ENCODE measurements around the gene ST6GALNAC2. TPM values are rescaled to one million over a fixed set of nuclear protein-coding genes. Genes with fewer than 3 reads are reported as not detected.
A peak's percentile ranks its signal among the peaks of the same experiment; 100 is the strongest.

ST6GALNAC2 gene
- total and polyA plus RNA-seq, 2 experiments from 2014 or later, result 0.31 TPM; not detected in 1

DNA sequence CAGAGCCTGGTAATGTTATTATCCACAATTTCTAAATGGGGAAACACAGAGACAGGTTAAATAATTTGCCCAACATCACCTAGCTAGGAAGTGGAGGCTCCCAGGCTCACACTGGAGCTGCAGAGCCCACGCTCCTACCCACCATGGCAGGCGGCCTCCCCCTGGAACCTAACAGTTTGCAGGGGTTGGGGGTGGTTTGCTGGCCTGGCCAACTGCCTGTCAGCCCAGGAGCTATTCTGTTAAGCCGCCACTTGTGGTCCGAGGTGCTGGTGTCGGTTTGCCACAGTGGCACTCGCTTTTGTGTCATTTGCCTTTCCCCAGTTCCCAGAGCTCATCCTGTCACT lies 42.2 kb downstream of the ST6GALNAC2 start:
- no peaks in the 10 kb centered on the region for H3K36me3 ChIP-seq (ENCODE audit: insufficient read depth)
- H4K20me1 ChIP-seq (replicated peaks; ENCODE audit: insufficient read depth), result no peaks in the 10 kb centered on the region
- no peak overlapping the region for H3K4me3 ChIP-seq
- no peak overlapping the region; the same call in 2 of the 3 replicates for H3K4me3 Mint-ChIP-seq
- H3K27ac ChIP-seq (ENCODE audit: low read depth), result no peak overlapping the region
- H3K4me2 ChIP-seq, result no peak overlapping the region
- DNase-seq (ENCODE audit: low spot score) (peak; percentile 15), ATAC-seq (no peak)
- peaks cover 39% of the 10 kb centered on the region for H3K27me3 Mint-ChIP-seq (ENCODE audit: insufficient read depth, low read depth, poor library complexity)
- peaks cover 16% of the 10 kb centered on the region for H3K27me3 ChIP-seq (ENCODE audit: insufficient read depth)
- H3F3A ChIP-seq (replicated peaks; ENCODE audit: low read depth), result peaks cover 5% of the 10 kb centered on the region; the same call in 1 of the 2 replicates
- no peaks in the 10 kb centered on the region for H3K9me2 ChIP-seq (ENCODE audit: insufficient read depth)
- peaks cover 44% of the 10 kb centered on the region for H3K4me1 Mint-ChIP-seq
- peaks cover 22% of the 10 kb centered on the region for H3K4me1 ChIP-seq (ENCODE audit: insufficient read depth)
- H2AFZ ChIP-seq, result no peak overlapping the region
- H3K36me3 Mint-ChIP-seq (ENCODE audit: low read depth), result no peaks in the 10 kb centered on the region
- no peaks in the 10 kb centered on the region for H3K79me2 ChIP-seq (replicated peaks; ENCODE audit: insufficient read depth)
- no peak overlapping the region for H3K27ac Mint-ChIP-seq
- H3K9me3 Mint-ChIP-seq, result no peaks in the 10 kb centered on the region; the same call in 2 of the 3 replicates
- TF ChIP-seq, protein P1, sequence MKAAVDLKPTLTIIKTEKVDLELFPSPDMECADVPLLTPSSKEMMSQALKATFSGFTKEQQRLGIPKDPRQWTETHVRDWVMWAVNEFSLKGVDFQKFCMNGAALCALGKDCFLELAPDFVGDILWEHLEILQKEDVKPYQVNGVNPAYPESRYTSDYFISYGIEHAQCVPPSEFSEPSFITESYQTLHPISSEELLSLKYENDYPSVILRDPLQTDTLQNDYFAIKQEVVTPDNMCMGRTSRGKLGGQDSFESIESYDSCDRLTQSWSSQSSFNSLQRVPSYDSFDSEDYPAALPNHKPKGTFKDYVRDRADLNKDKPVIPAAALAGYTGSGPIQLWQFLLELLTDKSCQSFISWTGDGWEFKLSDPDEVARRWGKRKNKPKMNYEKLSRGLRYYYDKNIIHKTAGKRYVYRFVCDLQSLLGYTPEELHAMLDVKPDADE (IDR thresholded peaks at IDR 0.05), result no peak
- TF ChIP-seq EZH2phosphoT487 (IDR thresholded peaks at IDR 0.05; ENCODE audit: unreplicated experiment) (no peak), STAT1 (IDR thresholded peaks at IDR 0.05; ENCODE audit: unreplicated experiment) (no peak), CREB1 (CRISPR knock-in tag; IDR thresholded peaks at IDR 0.05; ENCODE audit: low read depth) (no peak)

DNA sequence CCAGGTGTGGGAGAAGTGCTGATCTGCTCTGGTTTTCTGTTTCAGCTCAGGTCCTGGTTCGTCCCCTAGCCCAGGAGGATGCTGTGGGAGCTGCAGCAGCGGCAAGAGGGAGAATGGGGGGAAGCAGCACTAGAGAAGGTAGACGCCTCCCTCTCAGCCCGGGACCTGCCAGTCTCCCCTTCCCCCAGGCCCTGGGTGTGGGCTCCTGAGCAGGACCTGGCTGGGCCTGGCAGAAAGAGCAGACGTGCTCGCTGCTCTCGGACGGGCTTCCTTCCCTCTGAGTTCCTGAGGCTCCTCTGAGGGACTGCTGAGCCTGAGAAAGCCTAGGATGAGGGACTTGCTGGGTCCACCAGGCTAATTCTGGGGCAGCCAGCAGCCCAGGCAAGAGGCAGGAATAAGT lies 42.7 kb downstream of the ST6GALNAC2 start:
- ATAC-seq, result no peak
- Histone ChIP-seq H3K9me2 (ENCODE audit: insufficient read depth) (no peaks in the 10 kb centered on the region), H4K20me1 (replicated peaks; ENCODE audit: insufficient read depth) (no peaks in the 10 kb centered on the region), H3F3A (replicated peaks; ENCODE audit: low read depth) (peaks cover 5% of the 10 kb centered on the region; the same call in 1 of the 2 replicates), H3K36me3 (ENCODE audit: insufficient read depth) (no peaks in the 10 kb centered on the region), H3K27me3 (ENCODE audit: insufficient read depth) (peaks cover 21% of the 10 kb centered on the region), H3K4me2 (no peak overlapping the region), H3K4me1 (ENCODE audit: insufficient read depth) (peaks cover 22% of the 10 kb centered on the region), H3K4me3 (no peak overlapping the region), H2AFZ (no peak overlapping the region), H3K27ac (ENCODE audit: low read depth) (no peak overlapping the region), H3K79me2 (replicated peaks; ENCODE audit: insufficient read depth) (no peaks in the 10 kb centered on the region)
- peak; percentile 9 for DNase-seq (ENCODE audit: low spot score)
- no peak overlapping the region for H3K27ac Mint-ChIP-seq
- H3K36me3 Mint-ChIP-seq (ENCODE audit: low read depth), result no peaks in the 10 kb centered on the region
- peaks cover 44% of the 10 kb centered on the region for H3K4me1 Mint-ChIP-seq
- no peak overlapping the region for H3K4me3 Mint-ChIP-seq
- H3K27me3 Mint-ChIP-seq (ENCODE audit: insufficient read depth, low read depth, poor library complexity), result peaks cover 41% of the 10 kb centered on the region
- H3K9me3 Mint-ChIP-seq, result no peaks in the 10 kb centered on the region; the same call in 2 of the 3 replicates
- TF ChIP-seq, protein P2, sequence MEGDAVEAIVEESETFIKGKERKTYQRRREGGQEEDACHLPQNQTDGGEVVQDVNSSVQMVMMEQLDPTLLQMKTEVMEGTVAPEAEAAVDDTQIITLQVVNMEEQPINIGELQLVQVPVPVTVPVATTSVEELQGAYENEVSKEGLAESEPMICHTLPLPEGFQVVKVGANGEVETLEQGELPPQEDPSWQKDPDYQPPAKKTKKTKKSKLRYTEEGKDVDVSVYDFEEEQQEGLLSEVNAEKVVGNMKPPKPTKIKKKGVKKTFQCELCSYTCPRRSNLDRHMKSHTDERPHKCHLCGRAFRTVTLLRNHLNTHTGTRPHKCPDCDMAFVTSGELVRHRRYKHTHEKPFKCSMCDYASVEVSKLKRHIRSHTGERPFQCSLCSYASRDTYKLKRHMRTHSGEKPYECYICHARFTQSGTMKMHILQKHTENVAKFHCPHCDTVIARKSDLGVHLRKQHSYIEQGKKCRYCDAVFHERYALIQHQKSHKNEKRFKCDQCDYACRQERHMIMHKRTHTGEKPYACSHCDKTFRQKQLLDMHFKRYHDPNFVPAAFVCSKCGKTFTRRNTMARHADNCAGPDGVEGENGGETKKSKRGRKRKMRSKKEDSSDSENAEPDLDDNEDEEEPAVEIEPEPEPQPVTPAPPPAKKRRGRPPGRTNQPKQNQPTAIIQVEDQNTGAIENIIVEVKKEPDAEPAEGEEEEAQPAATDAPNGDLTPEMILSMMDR (conservative IDR thresholded peaks at IDR 0.05; ENCODE audit: low read depth in 2 of 2), result no peak
- TF ChIP-seq, protein P3, sequence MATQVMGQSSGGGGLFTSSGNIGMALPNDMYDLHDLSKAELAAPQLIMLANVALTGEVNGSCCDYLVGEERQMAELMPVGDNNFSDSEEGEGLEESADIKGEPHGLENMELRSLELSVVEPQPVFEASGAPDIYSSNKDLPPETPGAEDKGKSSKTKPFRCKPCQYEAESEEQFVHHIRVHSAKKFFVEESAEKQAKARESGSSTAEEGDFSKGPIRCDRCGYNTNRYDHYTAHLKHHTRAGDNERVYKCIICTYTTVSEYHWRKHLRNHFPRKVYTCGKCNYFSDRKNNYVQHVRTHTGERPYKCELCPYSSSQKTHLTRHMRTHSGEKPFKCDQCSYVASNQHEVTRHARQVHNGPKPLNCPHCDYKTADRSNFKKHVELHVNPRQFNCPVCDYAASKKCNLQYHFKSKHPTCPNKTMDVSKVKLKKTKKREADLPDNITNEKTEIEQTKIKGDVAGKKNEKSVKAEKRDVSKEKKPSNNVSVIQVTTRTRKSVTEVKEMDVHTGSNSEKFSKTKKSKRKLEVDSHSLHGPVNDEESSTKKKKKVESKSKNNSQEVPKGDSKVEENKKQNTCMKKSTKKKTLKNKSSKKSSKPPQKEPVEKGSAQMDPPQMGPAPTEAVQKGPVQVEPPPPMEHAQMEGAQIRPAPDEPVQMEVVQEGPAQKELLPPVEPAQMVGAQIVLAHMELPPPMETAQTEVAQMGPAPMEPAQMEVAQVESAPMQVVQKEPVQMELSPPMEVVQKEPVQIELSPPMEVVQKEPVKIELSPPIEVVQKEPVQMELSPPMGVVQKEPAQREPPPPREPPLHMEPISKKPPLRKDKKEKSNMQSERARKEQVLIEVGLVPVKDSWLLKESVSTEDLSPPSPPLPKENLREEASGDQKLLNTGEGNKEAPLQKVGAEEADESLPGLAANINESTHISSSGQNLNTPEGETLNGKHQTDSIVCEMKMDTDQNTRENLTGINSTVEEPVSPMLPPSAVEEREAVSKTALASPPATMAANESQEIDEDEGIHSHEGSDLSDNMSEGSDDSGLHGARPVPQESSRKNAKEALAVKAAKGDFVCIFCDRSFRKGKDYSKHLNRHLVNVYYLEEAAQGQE (IDR thresholded peaks at IDR 0.05; ENCODE audit: unreplicated experiment), result no peak
- TF ChIP-seq, protein P4, sequence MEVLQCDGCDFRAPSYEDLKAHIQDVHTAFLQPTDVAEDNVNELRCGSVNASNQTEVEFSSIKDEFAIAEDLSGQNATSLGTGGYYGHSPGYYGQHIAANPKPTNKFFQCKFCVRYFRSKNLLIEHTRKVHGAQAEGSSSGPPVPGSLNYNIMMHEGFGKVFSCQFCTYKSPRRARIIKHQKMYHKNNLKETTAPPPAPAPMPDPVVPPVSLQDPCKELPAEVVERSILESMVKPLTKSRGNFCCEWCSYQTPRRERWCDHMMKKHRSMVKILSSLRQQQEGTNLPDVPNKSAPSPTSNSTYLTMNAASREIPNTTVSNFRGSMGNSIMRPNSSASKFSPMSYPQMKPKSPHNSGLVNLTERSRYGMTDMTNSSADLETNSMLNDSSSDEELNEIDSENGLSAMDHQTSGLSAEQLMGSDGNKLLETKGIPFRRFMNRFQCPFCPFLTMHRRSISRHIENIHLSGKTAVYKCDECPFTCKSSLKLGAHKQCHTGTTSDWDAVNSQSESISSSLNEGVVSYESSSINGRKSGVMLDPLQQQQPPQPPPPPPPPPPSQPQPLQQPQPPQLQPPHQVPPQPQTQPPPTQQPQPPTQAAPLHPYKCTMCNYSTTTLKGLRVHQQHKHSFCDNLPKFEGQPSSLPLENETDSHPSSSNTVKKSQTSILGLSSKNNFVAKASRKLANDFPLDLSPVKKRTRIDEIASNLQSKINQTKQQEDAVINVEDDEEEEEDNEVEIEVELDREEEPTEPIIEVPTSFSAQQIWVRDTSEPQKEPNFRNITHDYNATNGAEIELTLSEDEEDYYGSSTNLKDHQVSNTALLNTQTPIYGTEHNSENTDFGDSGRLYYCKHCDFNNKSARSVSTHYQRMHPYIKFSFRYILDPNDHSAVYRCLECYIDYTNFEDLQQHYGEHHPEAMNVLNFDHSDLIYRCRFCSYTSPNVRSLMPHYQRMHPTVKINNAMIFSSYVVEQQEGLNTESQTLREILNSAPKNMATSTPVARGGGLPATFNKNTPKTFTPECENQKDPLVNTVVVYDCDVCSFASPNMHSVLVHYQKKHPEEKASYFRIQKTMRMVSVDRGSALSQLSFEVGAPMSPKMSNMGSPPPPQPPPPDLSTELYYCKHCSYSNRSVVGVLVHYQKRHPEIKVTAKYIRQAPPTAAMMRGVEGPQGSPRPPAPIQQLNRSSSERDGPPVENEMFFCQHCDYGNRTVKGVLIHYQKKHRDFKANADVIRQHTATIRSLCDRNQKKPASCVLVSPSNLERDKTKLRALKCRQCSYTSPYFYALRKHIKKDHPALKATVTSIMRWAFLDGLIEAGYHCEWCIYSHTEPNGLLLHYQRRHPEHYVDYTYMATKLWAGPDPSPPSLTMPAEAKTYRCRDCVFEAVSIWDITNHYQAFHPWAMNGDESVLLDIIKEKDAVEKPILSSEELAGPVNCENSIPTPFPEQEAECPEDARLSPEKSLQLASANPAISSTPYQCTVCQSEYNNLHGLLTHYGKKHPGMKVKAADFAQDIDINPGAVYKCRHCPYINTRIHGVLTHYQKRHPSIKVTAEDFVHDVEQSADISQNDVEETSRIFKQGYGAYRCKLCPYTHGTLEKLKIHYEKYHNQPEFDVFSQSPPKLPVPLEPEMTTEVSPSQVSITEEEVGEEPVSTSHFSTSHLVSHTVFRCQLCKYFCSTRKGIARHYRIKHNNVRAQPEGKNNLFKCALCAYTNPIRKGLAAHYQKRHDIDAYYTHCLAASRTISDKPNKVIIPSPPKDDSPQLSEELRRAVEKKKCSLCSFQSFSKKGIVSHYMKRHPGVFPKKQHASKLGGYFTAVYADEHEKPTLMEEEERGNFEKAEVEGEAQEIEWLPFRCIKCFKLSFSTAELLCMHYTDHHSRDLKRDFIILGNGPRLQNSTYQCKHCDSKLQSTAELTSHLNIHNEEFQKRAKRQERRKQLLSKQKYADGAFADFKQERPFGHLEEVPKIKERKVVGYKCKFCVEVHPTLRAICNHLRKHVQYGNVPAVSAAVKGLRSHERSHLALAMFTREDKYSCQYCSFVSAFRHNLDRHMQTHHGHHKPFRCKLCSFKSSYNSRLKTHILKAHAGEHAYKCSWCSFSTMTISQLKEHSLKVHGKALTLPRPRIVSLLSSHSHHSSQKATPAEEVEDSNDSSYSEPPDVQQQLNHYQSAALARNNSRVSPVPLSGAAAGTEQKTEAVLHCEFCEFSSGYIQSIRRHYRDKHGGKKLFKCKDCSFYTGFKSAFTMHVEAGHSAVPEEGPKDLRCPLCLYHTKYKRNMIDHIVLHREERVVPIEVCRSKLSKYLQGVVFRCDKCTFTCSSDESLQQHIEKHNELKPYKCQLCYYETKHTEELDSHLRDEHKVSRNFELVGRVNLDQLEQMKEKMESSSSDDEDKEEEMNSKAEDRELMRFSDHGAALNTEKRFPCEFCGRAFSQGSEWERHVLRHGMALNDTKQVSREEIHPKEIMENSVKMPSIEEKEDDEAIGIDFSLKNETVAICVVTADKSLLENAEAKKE (CRISPR knock-in tag; IDR thresholded peaks at IDR 0.05), result no peak
- TF ChIP-seq ZNF114 (CRISPR knock-in tag; IDR thresholded peaks at IDR 0.05), result no peak
- no peak for TF ChIP-seq ZNF331 (CRISPR knock-in tag; IDR thresholded peaks at IDR 0.05; ENCODE audit: low read depth)
- TF ChIP-seq STAT1 (IDR thresholded peaks at IDR 0.05; ENCODE audit: unreplicated experiment), result no peak
- TF ChIP-seq POLR2AphosphoS5 (IDR thresholded peaks at IDR 0.05; ENCODE audit: low read depth), result no peak

All from GM23338 (cell line).